Ishikawa (cell line): ENCODE data around the gene LAMTOR2.

Source experiments
- CEBPB ChIP-seq: IDR thresholded peaks from 2 replicates; pipeline ENCODE4 v1.6.1; 2012
- CREB1 ChIP-seq: IDR thresholded peaks from 2 replicates; pipeline ENCODE4 v1.6.1; 2012; ENCODE audit warnings: low read depth
- EGR1 ChIP-seq: IDR thresholded peaks from 2 replicates; pipeline ENCODE4 v1.6.1; 2012
- EP300 ChIP-seq: IDR thresholded peaks from 2 replicates; pipeline ENCODE4 v1.6.1; 2012; ENCODE audit warnings: borderline replicate concordance
- FOXM1 ChIP-seq: IDR thresholded peaks from 2 replicates; pipeline ENCODE4 v1.6.1; 2012; ENCODE audit warnings: low read depth, borderline replicate concordance
- NFIC ChIP-seq: IDR thresholded peaks from 2 replicates; pipeline ENCODE4 v1.6.1; 2012
- RAD21 ChIP-seq: IDR thresholded peaks from 2 replicates; pipeline ENCODE4 v1.6.1; 2012; ENCODE audit warnings: low read depth
- TAF1 ChIP-seq: IDR thresholded peaks from 2 replicates; pipeline ENCODE4 v1.6.1; 2012; ENCODE audit warnings: low read depth, mild to moderate bottlenecking
- TCF12 ChIP-seq: IDR thresholded peaks from 2 replicates; pipeline ENCODE4 v1.6.1; 2012; ENCODE audit warnings: low read depth
- TEAD4 ChIP-seq: IDR thresholded peaks from 2 replicates; pipeline ENCODE4 v1.6.1; 2012
- YY1 ChIP-seq: IDR thresholded peaks from 2 replicates; pipeline ENCODE4 v1.6.1; 2012; ENCODE audit warnings: low read depth
- ZBTB7A ChIP-seq: IDR thresholded peaks from 2 replicates; pipeline ENCODE4 v1.6.1; 2012; ENCODE audit warnings: low read depth
- TF ChIP-seq, protein P1 (sequence below): IDR thresholded peaks from 2 replicates; pipeline ENCODE4 v1.6.1; 2012
- TF ChIP-seq, protein P2 (sequence below): IDR thresholded peaks from 2 replicates; pipeline ENCODE4 v1.6.1; 2012; ENCODE audit warnings: low read depth, mild to moderate bottlenecking
- TF ChIP-seq, protein P3 (sequence below): IDR thresholded peaks from 2 replicates; pipeline ENCODE4 v1.6.1; 2012

LAMTOR2 gene

DNA sequence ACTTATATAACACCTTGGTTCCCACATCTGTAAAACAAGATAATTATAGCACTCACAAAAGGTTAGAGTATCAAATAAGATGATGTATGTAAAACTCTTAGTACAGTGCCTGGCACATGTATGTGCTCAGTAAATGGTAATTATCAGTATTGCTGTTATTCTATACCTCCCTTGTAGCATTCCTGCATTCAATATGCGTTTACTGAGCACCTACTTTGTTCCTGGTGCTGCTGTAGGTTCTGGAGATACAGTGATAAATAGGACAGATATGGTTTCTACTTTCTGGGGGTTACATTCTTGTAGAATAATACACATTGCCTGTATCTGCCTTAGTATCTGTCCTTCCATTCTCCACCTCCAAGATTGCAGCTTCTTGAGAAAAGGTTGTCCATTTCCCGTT lies 32.6 kb upstream of the LAMTOR2 start:
- TF ChIP-seq, protein P1, sequence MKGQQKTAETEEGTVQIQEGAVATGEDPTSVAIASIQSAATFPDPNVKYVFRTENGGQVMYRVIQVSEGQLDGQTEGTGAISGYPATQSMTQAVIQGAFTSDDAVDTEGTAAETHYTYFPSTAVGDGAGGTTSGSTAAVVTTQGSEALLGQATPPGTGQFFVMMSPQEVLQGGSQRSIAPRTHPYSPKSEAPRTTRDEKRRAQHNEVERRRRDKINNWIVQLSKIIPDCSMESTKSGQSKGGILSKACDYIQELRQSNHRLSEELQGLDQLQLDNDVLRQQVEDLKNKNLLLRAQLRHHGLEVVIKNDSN, result no peak
- TF ChIP-seq RAD21, result no peak
- TF ChIP-seq TCF12, result no peak

DNA sequence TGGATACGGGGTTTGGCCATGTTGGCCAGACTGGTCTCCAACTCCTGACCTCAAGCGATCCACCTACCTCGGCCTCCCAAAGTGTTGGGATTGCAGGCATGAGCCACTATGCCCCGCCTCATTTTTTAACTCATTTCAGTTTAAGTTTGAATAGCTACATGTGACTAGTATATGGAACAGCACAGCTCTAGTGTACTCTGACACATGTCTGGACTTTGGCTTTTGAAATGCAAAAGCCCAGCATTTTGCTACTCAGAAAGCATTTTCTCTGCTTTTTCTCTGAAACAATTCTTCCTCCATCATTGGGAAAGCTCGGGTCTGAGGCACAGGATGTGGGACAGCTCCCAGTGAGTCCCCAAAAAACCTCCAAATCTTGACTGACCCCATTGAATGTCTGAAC lies 29.8 kb upstream of the LAMTOR2 start:
- TF ChIP-seq NFIC, result no peak
- no peak for TF ChIP-seq CREB1
- TF ChIP-seq EP300, result no peak
- TF ChIP-seq TEAD4, result no peak
- TF ChIP-seq TAF1, result no peak
- TF ChIP-seq RAD21, result no peak
- TF ChIP-seq, protein P2, sequence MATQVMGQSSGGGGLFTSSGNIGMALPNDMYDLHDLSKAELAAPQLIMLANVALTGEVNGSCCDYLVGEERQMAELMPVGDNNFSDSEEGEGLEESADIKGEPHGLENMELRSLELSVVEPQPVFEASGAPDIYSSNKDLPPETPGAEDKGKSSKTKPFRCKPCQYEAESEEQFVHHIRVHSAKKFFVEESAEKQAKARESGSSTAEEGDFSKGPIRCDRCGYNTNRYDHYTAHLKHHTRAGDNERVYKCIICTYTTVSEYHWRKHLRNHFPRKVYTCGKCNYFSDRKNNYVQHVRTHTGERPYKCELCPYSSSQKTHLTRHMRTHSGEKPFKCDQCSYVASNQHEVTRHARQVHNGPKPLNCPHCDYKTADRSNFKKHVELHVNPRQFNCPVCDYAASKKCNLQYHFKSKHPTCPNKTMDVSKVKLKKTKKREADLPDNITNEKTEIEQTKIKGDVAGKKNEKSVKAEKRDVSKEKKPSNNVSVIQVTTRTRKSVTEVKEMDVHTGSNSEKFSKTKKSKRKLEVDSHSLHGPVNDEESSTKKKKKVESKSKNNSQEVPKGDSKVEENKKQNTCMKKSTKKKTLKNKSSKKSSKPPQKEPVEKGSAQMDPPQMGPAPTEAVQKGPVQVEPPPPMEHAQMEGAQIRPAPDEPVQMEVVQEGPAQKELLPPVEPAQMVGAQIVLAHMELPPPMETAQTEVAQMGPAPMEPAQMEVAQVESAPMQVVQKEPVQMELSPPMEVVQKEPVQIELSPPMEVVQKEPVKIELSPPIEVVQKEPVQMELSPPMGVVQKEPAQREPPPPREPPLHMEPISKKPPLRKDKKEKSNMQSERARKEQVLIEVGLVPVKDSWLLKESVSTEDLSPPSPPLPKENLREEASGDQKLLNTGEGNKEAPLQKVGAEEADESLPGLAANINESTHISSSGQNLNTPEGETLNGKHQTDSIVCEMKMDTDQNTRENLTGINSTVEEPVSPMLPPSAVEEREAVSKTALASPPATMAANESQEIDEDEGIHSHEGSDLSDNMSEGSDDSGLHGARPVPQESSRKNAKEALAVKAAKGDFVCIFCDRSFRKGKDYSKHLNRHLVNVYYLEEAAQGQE, result no peak
- TF ChIP-seq CEBPB, result no peak
- no peak for TF ChIP-seq TCF12
- TF ChIP-seq YY1, result no peak
- no peak for TF ChIP-seq FOXM1
- TF ChIP-seq, protein P1, result no peak
- TF ChIP-seq, protein P3, sequence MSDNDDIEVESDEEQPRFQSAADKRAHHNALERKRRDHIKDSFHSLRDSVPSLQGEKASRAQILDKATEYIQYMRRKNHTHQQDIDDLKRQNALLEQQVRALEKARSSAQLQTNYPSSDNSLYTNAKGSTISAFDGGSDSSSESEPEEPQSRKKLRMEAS, result no peak

DNA sequence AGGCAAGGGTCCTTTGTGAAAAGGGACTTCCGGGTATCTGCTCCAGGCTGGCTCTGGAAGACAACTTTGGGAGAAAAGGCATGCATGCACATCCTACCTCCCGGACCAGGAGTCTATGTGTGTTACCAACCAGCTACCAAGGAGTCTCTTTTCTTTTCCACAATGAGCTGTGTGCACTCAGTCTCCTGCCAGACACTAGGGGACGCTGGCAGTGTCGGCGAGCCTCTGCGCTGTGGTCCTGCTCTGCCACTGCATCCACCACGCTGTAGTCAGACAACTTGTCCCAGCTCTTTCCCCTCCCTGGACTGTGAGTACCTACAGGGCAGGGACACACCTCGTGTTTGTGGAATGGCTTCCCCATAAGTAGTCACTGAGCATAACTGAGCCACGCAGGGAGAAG lies 28.7 kb upstream of the LAMTOR2 start:
- TF ChIP-seq FOXM1 (no peak), RAD21 (peak; percentile 41; the same call in 1 of the 2 replicates)

DNA sequence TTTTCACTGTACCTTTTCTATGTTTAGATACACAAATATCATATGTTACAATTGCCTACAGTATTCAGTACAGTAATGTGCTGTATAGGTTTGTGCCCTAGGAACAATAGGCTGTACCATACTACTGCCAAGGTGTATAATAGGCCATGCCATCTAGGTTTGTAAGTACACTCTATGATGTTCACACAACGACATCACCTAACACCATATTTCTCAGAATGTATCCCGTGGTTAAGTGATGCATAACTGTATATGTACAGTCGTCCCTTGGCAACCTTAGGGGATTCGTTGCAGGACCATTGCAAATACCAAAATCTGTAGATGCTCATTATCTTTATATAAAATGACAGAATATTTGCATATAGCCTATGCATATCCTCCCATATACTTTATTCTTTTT lies 28.0 kb upstream of the LAMTOR2 start:
- no peak for TF ChIP-seq YY1
- TF ChIP-seq FOXM1, result no peak
- no peak for TF ChIP-seq EP300
- TF ChIP-seq EGR1, result no peak
- TF ChIP-seq CEBPB, result no peak
- TF ChIP-seq, protein P3, result no peak
- TF ChIP-seq ZBTB7A, result no peak
- TF ChIP-seq NFIC, result no peak
- TF ChIP-seq RAD21, result no peak
- no peak for TF ChIP-seq TEAD4
- TF ChIP-seq CREB1, result no peak
- no peak for TF ChIP-seq TAF1

DNA sequence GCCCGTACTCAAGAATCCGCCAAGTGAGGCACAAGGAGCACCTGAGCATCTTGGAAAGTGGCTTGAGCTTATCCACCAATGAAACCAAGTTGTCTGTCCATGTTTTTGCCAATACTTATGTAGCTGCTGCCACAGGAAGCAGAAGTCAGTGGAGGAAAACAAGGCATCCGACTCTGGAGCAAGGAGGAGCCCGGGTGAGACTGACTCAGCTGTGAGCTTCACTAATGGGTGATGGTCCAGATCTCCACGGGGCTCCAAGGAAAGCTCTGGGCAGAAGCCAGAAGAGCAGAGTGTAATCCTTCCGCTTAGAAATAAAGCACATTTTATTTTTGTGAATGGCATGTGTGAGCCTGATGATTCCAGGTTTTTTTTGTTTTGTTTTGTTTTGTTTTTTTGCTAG lies 21.6 kb upstream of the LAMTOR2 start:
- no peak for TF ChIP-seq CREB1
- TF ChIP-seq, protein P2, result no peak
- no peak for TF ChIP-seq TAF1
- TF ChIP-seq, protein P3, result no peak
- no peak for TF ChIP-seq ZBTB7A
- TF ChIP-seq TCF12, result no peak
- no peak for TF ChIP-seq YY1
- TF ChIP-seq RAD21, result no peak
- TF ChIP-seq EGR1, result no peak
- TF ChIP-seq, protein P1, result no peak
- no peak for TF ChIP-seq TEAD4
- TF ChIP-seq EP300, result no peak
- TF ChIP-seq FOXM1, result no peak
- TF ChIP-seq NFIC, result no peak
- no peak for TF ChIP-seq CEBPB

DNA sequence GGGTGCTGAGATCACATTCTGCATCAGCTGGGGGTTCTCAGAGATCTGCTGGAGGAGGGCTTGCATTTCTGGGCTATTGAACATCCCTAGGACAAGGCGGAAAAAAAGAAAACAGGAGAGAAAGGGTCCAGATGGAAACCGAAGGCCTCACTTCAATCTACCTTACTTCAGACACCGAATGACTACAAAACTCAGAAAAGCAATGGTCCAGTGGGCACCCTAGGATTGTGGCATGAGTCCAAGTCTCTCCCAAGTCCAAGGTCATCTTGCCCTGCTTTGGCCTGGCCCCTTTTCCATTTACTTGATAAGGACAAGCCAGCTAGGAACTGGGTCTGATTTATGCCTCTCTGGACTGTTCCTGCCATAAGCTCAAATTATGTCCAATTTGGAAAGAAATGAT lies 11.8 kb upstream of the LAMTOR2 start:
- no peak for TF ChIP-seq RAD21
- peak; percentile 62 for TF ChIP-seq NFIC
- TF ChIP-seq EGR1, result no peak

DNA sequence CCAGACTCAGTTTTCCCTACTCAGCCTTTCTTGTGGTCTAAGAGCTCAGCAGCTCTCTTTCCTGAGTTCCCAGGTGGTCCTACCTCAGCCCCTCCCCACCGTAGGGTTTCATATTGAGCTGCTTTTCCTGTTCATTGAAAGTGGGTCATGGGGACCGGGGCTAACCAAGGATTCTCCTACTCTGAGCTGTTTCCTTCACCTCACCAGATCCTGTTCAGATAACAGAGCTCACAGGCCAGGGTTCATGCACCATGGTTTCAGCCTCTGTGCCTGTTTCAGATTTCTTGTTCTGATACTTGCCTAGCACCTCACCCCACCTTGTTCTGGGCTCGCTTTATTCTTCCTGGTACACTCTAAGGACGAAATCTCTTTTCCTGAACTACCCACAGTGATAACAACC lies 9.5 kb upstream of the LAMTOR2 start:
- TF ChIP-seq RAD21, result no peak
- TF ChIP-seq EGR1, result no peak
- no peak for TF ChIP-seq TCF12
- TF ChIP-seq YY1, result no peak
- TF ChIP-seq, protein P3, result no peak
- TF ChIP-seq, protein P2, result no peak
- TF ChIP-seq NFIC, result no peak
- no peak for TF ChIP-seq EP300
- TF ChIP-seq FOXM1, result no peak
- TF ChIP-seq CREB1, result no peak
- TF ChIP-seq, protein P1, result no peak
- no peak for TF ChIP-seq TEAD4
- no peak for TF ChIP-seq CEBPB
- no peak for TF ChIP-seq ZBTB7A
- TF ChIP-seq TAF1, result no peak
